HG03280 (cell line): Measurements from ENCODE around the gene ENPP6.
"Not testable (repeated sequence)": the region's sequence is repeated elsewhere in the genome, so short reads cannot be mapped to it uniquely, and the experiment has no call there.

ENCODE experiments used
- ATAC-seq: cut with Tn5 transposase; IDR thresholded peaks from one replicate; pipeline ENCODE4 v1.9.1; 2021; ENCODE audit warnings: mild to moderate bottlenecking, moderate library complexity; ENCODE audit not compliant: unreplicated experiment

The ENPP6 gene

DNA sequence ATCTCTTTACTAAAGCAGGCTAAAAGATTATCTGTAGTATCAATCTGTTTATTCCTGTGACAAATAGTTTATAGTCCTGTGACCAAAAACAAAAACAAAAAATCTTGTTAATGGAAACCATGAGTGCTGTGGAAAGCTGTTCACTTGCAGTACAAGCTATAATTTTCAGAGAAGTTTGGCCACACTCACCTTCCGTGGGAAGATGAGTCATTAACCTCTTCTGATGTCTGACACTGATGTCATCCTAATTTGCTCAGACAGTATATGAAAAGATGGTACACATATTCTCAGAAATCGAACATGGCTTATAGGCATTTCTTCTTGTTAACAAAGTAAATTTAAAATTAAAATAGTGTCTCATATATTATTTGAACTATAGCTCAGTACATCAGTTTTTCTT lies 19.9 kb upstream of the ENPP6 start:
- no peak for ATAC-seq

DNA sequence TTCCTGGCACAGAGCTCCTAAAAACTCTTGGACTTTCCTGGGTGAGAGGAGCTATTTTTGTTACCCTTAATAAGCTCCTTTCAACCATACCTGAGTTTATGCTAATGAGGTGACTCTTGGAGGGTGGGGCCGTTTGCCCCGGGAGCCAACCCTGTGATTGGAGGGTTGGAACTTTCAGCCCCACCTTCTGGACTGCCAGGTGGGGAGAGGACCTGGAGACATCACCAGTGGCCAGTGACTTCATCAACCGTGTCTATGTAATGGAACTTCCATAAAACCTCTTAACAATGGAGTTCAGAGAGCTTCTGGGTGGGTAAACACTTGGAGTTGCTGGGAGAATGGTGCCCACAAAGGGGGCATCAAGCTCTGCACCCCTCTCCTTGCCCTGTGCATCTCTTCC lies 17.9 kb upstream of the ENPP6 start:
- no peak for ATAC-seq

- no peak for ATAC-seq
These were observed 16.5 kb upstream of the ENPP6 start for GRCh38 chr4:184234155-184234554.

DNA sequence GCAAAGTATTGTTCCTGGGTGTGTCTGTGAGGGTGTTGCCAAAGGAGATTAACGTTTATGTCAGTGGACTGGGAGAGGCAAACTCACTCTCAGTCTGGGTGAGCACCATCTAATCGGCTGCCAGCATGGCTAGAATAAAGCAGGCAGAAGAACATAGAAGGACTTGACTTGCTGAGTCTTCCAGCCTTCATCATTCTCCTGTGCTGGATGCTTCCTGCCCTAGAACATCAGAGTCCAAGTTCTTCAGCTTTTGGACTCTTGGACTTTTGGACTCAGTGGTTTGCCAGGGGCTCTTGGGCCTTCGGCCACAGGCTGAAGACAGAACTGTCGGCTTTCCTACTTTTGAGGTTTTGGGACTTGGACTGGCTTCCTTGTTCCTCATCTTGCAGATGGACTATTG lies 15.3 kb upstream of the ENPP6 start:
- no peak for ATAC-seq

GRCh38 chr4:184232202-184232601 lies 14.5 kb upstream of the ENPP6 start:
- no peak for ATAC-seq

- no peak for ATAC-seq
These were observed 13.9 kb upstream of the ENPP6 start for GRCh38 chr4:184231573-184231972.

DNA sequence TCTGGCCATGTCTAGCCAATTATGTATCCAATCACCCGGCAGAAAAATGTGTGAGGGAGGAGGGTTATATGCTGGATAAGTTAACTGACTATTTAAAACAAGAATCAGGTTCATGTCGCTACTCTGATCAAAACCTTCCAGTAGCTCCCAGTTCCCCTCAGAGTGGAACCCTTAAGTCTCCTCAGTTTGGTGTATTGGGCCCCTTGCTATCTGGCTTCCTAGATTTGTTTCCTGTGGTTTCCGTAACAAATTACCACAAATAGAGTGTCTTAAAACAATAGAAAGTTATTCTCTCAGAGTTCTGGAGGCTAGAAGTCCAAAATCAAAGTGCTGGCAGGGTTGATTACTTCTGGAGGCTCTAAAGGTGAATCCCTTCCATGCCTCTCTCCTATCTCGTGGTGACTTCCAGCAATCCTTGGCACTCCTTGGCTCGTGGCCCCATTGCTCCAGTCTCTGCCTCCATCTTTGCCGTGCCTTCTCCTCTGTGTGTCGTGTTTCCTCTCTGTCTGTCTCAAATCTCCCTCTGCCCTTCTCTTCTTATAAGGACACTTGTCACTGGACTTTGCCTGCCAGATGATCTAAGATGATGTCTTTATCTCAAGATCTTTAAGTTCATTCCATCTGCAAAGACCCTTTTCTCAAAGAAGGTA lies 10.5 kb upstream of the ENPP6 start:
- ATAC-seq = no peak

- no peak for ATAC-seq
These were observed 1.2 kb downstream of the ENPP6 start for GRCh38 chr4:184216515-184216914.

GRCh38 chr4:184215709-184216328 lies 1.9 kb downstream of the ENPP6 start:
- no peak for ATAC-seq

GRCh38 chr4:184214931-184215330 lies 2.7 kb downstream of the ENPP6 start:
- ATAC-seq = no peak

GRCh38 chr4:184207734-184208607 lies 9.7 kb downstream of the ENPP6 start:
- ATAC-seq = not testable (repeated sequence)

DNA sequence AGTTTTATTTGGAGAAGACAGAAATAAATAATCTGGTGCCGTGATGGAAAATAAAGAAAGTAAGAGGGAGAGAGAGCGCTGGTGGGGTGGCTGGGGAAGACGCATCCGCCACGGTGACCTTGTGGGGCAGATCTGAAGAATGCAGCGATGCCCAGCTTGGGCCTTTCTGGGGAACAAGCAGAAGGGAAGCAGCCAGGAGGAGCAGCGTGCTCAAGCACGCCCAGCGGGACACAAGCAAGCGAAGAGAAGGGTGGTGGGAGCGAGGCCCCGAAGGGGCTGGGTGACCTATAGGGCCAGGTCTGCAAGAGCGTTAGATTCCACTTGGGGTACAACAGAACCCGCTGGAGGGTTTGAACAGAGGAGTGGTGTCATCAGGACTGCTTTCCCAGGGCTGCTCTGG lies 12.4 kb downstream of the ENPP6 start:
- no peak for ATAC-seq

- ATAC-seq = no peak
These were observed 14.4 kb downstream of the ENPP6 start for GRCh38 chr4:184203300-184203699.

DNA sequence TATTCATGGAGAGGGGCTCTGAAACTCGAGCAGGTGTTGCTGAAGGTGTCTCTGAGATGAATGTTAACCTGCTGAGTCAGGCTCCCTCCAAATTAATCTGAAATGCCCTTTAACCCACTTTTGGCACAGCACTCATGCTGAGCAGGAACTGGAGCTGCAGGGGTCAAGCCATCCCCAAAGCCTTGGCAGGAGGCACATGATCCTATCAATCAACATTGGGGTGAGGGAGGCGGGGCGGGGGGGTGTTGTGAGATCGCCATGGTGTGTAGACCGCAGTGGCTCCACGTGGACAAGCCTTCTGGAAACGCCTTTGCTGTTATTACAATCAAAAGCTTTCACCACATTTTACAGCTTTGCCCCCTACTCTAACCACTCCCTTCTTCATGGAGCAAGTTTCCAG lies 16.5 kb downstream of the ENPP6 start:
- no peak for ATAC-seq

DNA sequence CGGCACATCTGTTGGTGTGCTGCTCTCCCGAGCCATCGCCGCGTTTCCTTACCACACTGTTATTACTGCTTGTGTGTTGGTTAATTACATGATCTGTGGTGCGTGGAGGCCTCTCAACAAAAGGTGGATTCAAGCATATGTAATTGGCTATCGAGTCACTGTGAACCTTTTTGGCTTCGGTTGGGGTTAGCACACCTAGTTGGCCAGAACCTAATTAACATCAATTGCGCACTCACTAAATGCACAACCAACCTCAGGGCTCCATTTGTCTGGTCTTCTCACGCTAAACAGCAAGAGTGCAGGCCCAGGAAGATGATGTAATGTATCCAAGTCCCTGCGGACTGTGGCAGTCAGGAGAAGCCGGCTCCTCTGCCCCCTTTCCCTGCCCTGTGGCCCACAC lies 17.4 kb downstream of the ENPP6 start:
- no peak for ATAC-seq

DNA sequence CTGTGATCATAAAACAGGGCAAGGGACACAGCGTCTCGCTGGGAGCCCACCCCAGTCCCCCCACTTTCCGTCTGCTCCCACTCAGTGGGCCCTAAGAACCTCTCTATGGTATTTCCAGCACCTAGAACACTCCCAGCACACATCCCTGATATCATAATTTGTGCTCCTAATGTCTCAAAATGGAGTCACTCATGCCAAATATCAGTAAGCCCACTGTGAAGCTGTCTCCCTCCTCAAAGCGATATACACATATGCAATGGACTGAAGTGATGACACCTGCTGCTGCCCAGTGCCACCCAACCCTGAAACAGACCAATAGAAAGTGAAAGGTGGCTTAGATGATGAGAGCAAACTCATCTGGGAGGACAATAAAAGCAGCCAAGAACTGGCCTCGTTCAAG lies 17.9 kb downstream of the ENPP6 start:
- ATAC-seq = no peak

- ATAC-seq = no peak
These were observed 19.5 kb downstream of the ENPP6 start for GRCh38 chr4:184198190-184198589.

DNA sequence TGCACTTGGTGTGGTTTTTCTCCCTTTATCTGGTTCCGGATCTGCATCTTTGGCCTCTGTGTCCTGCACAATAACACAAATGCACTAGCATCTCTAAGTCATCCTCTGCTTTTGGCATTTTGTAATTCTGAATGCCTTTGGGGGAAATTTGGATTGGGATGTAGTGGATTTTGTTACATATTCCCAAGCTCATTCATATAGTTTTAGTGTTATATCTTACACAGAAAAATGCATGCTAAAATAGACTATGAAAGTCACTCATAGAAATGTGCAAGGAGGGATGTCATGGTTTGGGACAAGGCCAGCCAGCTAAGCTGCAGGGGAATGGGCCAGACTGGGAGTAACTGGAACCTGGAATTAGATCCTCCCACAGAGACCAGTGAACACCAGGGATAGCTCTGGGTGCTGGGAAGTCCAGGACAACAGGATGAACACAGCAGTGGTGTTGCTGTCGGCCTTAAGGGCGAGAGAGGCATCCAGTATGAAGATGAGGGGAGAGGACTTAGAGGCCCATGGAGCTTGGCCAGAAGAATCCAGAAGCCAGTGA lies 20.1 kb downstream of the ENPP6 start:
- no peak for ATAC-seq

DNA sequence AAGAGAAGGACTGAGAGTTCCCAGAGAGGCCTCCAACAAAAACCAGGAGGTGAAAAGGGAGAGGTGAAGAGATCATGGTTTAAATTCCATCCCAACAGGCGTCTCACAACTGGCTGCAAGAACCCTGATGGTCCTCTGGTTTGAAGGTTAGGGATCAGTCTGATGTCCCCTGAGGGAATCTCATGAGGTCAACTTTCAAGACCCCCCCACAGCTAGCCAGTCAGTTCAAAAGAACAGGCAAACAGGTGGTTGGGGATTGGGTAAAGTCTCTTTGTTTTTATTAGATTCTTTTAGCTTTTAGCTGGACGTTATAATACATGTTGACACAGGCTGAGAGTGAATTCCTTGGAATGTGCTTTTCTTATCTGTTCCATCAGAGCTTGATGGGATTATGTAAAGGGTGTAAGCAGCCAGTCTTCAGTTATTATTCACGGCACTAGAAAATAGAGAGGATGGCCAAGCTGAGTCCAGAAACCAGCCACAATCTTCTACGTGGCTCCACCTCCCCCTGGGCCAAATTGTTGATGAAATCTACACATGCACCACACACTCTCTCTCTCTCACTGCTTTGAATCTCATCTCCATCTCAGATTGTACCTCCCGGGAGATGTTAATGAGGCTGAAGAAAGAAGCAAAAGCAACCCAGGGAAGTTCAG lies 20.8 kb downstream of the ENPP6 start:
- no peak for ATAC-seq

DNA sequence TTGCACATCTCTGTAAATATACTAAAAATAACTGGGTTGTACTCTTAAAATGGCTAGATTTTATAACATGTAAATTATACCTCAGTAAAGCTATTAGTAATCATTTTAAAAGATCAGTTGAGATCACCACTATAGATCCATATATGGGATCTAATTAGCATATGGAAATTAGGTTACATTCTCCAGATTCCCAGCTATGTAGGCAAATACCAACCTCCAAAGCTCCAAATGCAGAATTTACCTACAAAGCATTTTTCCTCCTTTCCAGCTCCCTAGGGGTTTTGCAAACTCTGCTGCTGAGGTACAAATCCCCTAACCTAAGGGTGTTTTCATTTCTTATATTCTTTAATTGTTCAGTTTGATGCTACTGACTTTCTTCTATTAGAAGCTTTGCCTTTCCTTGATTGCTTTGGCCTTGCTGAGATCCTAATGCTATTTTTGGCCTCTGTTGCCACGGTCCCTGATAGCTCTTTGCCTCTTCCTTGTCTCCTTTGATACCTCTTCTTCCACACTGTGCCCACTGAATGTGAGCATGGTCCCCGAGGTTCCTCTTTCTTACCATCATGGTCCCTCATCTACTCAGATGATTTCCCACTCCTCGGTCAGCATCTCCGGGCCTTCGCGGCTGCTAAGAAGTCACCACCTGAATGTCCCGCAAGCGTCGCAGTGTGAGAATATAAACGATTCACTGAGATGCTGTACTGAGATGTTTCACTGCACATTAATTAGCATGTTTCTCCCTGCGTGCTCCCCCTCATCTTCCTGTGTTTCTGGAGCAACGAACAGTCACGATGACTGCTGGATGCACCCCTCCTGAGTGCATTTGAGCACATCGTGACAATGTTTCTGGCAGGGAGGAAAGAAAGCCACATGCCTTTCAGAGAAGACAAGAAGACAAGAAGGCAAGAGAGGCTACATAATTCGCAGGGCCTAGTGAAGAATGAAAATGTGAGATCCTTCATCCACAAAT lies 23.8 kb downstream of the ENPP6 start:
- ATAC-seq = no peak
